Gastrocnemius medialis (tissue), 4 donors: ENCODE results near the gene CDNF. TPM values are rescaled to one million over a fixed set of nuclear protein-coding genes. Genes with fewer than 3 reads are reported as not detected.

Experiments used
- ATAC-seq, 2 donors: fragments of 150-250 bp; one replicate each; pipeline ENCODE4 v1.9.1; 2016
- DNase-seq, 2 donors: peaks; one replicate each; pipeline ENCODE4 v3.0.0-alpha.2; 2019
- H3K27ac ChIP-seq, 4 donors: fragments of 200-600 bp; sonication (generic); 1 replicate in 1 of 4; 2 replicates in 3 of 4; pipeline ENCODE4 v1.5.1; 2016 to 2018; ENCODE audit warnings: mild to moderate bottlenecking in 2 of 4, moderate library complexity in 1 of 4
- H3K27me3 ChIP-seq, 3 donors: fragments of 200-600 bp; sonication (generic) in 2 of 3; 1 replicate in 1 of 3; 2 replicates in 2 of 3; pipeline versions ENCODE4 v1.5.1 to v1.6.0; 2016 to 2019; ENCODE audit warnings: mild to moderate bottlenecking in 1 of 3, moderate library complexity in 1 of 3
- H3K36me3 ChIP-seq, 2 donors: fragments of 200-600 bp; sonication (generic) in 1 of 2; one replicate each; pipeline ENCODE4 v1.5.1; 2017 to 2018
- H3K4me1 ChIP-seq, 2 donors: fragments of 200-600 bp; sonication (generic) in 1 of 2; one replicate each; pipeline ENCODE4 v1.5.1; 2016 to 2017; ENCODE audit warnings: mild to moderate bottlenecking in 2 of 2
- H3K4me3 ChIP-seq, 4 donors: fragments of 200-600 bp; sonication (generic) in 3 of 4; 1 replicate in 1 of 4; 2 replicates in 3 of 4; pipeline ENCODE4 v1.5.1; 2016 to 2019; ENCODE audit warnings: mild to moderate bottlenecking in 2 of 4
- H3K9me3 ChIP-seq, 3 donors: fragments of 200-600 bp; sonication (generic) in 2 of 3; 1 replicate in 1 of 3; 2 replicates in 2 of 3; pipeline ENCODE4 v1.5.1; 2016 to 2019
- POLR2A ChIP-seq, 2 donors: fragments of 450-650 bp; IDR thresholded peaks; one replicate each; pipeline ENCODE4 v1.6.1; 2017; ENCODE audit warnings: antibody characterized with exemption in 2 of 2, mild to moderate bottlenecking in 2 of 2, moderate library complexity in 2 of 2
- in situ Hi-C, 4 donors: fragments of 200-750 bp; cut with MboI; loops; one replicate each; pipeline versions ENCODE4 v1.15.0 to v1.8.0; 2017; ENCODE audit warnings: low sequenced_read_pairs in 4 of 4
- intact Hi-C: fragments of 100-400 bp; cut with DNase I; formaldehyde crosslinking; loops from one replicate; pipeline ENCODE4 v1.15.1; 2023; ENCODE audit warnings: low total_unique reads
- total RNA-seq, 4 donors: library from RNA; depleted of rRNA; stranded (reverse); fragments of >200 nt; gene quantifications; one replicate each; pipeline versions ENCODE4 v1.1.0 to v1.2.3, GENCODE V29; 2016
- TF ChIP-seq, protein P1 (sequence below), 5 experiments: fragments of 450-650 bp in 3 of 5; fragments of 200-600 bp in 2 of 5; sonication (generic) in 2 of 5; IDR thresholded peaks in 4 of 5; conservative IDR thresholded peaks in 1 of 5; 1 replicate in 4 of 5; 2 replicates in 1 of 5; pipeline ENCODE4 v1.5.1; 2016 to 2019; ENCODE audit warnings: antibody characterized with exemption in 5 of 5, mild to moderate bottlenecking in 3 of 5, moderate library complexity in 3 of 5

The CDNF gene
- total RNA-seq, 4 donors from 2014 or later: 8.6 to 18.3 (median 10.9) TPM

DNA sequence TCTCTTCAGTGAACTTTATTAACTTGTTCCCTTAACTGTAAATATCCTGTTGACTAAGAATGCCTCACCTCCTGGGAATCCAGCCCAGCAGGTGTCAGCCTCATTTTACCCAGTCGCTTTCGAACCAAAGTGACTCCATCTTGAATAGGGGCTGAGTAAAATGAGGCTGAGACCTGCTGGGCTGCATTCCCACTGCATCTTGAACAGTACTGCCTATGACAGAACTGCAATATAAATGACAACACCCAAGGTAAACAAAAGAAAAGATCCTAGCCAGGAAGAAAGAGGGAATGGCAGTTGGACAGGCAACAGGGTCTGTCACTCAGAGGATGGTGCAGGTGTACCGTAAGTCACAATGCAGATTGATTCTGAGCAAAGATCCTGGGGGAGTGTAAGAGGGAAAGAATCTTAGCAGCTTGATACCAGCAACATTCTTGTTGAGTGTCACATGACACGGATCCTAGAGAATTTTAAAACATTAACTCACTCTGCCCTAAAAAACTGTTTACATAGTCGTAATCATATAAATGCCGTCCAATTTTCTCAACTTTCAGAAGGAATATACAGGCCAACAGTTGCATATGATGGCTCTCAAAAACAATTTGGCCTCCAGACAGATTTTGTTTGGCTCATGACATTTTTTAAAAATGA, 58.7 kb downstream of the CDNF start:
- DNase-seq (no peak), ATAC-seq (no peak)
- H3K27ac ChIP-seq: no peak overlapping the region
- TF ChIP-seq, protein P1, sequence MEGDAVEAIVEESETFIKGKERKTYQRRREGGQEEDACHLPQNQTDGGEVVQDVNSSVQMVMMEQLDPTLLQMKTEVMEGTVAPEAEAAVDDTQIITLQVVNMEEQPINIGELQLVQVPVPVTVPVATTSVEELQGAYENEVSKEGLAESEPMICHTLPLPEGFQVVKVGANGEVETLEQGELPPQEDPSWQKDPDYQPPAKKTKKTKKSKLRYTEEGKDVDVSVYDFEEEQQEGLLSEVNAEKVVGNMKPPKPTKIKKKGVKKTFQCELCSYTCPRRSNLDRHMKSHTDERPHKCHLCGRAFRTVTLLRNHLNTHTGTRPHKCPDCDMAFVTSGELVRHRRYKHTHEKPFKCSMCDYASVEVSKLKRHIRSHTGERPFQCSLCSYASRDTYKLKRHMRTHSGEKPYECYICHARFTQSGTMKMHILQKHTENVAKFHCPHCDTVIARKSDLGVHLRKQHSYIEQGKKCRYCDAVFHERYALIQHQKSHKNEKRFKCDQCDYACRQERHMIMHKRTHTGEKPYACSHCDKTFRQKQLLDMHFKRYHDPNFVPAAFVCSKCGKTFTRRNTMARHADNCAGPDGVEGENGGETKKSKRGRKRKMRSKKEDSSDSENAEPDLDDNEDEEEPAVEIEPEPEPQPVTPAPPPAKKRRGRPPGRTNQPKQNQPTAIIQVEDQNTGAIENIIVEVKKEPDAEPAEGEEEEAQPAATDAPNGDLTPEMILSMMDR (IDR thresholded peaks at IDR 0.05 in 4 of 5, conservative IDR thresholded peaks at IDR 0.05 in 1 of 5): no peak
- no peak for TF ChIP-seq POLR2A (IDR thresholded peaks at IDR 0.05)
- intact Hi-C loops (no loop called here), in situ Hi-C loops (no loop called here)
- no peaks in the 10 kb centered on the region for H3K36me3 ChIP-seq
- H3K4me3 ChIP-seq: no peak overlapping the region
- no peaks in the 10 kb centered on the region for H3K9me3 ChIP-seq
- no peaks in the 10 kb centered on the region for H3K27me3 ChIP-seq
- no peaks in the 10 kb centered on the region for H3K4me1 ChIP-seq

DNA sequence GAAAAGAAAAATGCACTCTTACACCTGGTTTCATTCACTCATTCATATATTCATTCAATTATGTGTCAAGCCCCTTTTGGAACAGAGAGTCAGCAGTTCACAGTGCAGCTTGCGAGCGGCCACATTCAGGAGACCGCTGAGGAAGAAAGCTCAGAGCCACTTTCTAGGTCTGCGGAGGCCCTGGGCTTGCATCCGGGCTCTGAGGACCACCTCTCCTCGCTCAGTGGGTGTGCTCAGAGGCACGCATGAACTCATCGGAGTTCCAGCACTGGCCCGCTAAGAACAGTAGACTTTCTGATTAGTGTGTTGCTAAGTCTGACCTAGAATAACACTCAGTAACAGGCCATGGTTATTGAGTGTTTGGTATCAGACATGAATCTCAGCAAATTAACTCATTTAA, 61.3 kb downstream of the CDNF start:
- Histone ChIP-seq H3K4me3 (no peak overlapping the region), H3K27ac (no peak overlapping the region), H3K4me1 (no peaks in the 10 kb centered on the region), H3K9me3 (no peaks in the 10 kb centered on the region), H3K36me3 (no peaks in the 10 kb centered on the region), H3K27me3 (no peaks in the 10 kb centered on the region)
- no peak for ATAC-seq
- in situ Hi-C loops (no loop called here), intact Hi-C loops (no loop called here)
- TF ChIP-seq, protein P1 (IDR thresholded peaks at IDR 0.05 in 4 of 5, conservative IDR thresholded peaks at IDR 0.05 in 1 of 5): no peak
- no peak for TF ChIP-seq POLR2A (IDR thresholded peaks at IDR 0.05)
- DNase-seq: no peak

GRCh38 chr10:14775656-14776055, 62.2 kb downstream of the CDNF start:
- intact Hi-C loops: no loop called here

DNA sequence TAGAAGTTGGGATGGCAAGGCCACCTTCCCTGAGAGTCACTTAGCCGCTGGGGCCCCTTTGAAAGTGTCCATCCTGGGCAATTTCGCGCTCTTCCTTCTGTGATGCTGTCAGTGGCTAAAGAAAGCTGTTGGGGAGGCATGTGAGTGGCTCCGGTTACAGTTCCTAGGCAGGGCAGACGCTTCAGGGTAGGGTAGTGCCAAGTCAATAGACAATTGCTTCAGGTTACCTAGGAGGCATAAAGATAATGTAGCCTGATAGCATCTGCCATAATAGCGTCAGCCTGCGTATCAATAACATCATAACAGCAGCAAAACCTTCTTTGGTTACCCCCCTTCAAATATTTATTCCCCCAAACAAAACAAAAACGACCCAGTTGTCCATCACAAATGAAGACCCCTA, 63.0 kb downstream of the CDNF start, which contains the start of gene FAM107B:
Gene FAM107B (minus strand): TSS at position 101 of the 400 bp plus-strand sequence. CDS start 234 bp downstream, outside the sequence.
- TF ChIP-seq, protein P1 (IDR thresholded peaks at IDR 0.05 in 4 of 5, conservative IDR thresholded peaks at IDR 0.05 in 1 of 5): no peak
- no peak for TF ChIP-seq POLR2A (IDR thresholded peaks at IDR 0.05)
- Histone ChIP-seq H3K4me3 (no peak within 1 kb of the TSS), H3K36me3 (no peaks in the 10 kb centered on the region), H3K4me1 (no peaks in the 10 kb centered on the region), H3K9me3 (no peaks in the 10 kb centered on the region), H3K27me3 (no peaks in the 10 kb centered on the region), H3K27ac (no peak within 1 kb of the TSS)
- intact Hi-C loops (no loop called here), in situ Hi-C loops (no loop called here)
- DNase-seq (no peak), ATAC-seq (no peak)

More at GRCh38 chr10:14775656-14776055, 62.2 kb downstream of the CDNF start:
- in situ Hi-C loops: no loop called here
- H3K4me3 ChIP-seq: no peak overlapping the region
- no peaks in the 10 kb centered on the region for H3K36me3 ChIP-seq
- DNase-seq: no peak
- no peak for TF ChIP-seq POLR2A (IDR thresholded peaks at IDR 0.05)
- TF ChIP-seq, protein P1 (IDR thresholded peaks at IDR 0.05 in 4 of 5, conservative IDR thresholded peaks at IDR 0.05 in 1 of 5): no peak
- no peaks in the 10 kb centered on the region for H3K4me1 ChIP-seq
- H3K27ac ChIP-seq: no peak overlapping the region
- ATAC-seq: no peak
- no peaks in the 10 kb centered on the region for H3K9me3 ChIP-seq
- H3K27me3 ChIP-seq: no peaks in the 10 kb centered on the region

DNA sequence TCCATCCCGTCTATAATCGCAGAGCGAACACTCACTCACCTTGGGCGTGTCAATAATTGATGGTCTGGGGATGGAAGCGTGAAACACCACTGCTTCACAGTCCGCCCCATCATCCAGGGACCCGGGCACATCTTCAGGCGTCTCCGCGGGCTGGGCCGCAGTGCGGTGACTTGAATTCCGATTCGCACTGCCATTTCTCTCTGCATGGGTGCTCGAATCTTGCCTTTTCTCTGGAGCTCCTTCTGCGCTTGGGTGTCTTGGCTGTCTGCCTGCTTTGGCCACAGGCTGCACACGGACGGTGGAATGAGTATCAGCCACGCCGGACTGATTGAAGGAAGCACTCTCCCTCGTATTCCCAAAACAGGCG, 63.6 kb downstream of the CDNF start:
- H3K36me3 ChIP-seq: no peaks in the 10 kb centered on the region
- H3K27ac ChIP-seq: no peak overlapping the region
- no peaks in the 10 kb centered on the region for H3K4me1 ChIP-seq
- H3K27me3 ChIP-seq: no peaks in the 10 kb centered on the region
- in situ Hi-C loops (no loop called here), intact Hi-C loops (no loop called here)
- TF ChIP-seq, protein P1 (IDR thresholded peaks at IDR 0.05 in 4 of 5, conservative IDR thresholded peaks at IDR 0.05 in 1 of 5): no peak
- no peak for TF ChIP-seq POLR2A (IDR thresholded peaks at IDR 0.05)
- no peak overlapping the region for H3K4me3 ChIP-seq
- ATAC-seq (no peak), DNase-seq (no peak)
- H3K9me3 ChIP-seq: no peaks in the 10 kb centered on the region
